ENCODE results near the gene SPANXN4.

SPANXN4 gene, protein sequence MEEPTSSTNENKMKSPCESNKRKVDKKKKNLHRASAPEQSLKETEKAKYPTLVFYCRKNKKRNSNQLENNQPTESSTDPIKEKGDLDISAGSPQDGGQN

DNA sequence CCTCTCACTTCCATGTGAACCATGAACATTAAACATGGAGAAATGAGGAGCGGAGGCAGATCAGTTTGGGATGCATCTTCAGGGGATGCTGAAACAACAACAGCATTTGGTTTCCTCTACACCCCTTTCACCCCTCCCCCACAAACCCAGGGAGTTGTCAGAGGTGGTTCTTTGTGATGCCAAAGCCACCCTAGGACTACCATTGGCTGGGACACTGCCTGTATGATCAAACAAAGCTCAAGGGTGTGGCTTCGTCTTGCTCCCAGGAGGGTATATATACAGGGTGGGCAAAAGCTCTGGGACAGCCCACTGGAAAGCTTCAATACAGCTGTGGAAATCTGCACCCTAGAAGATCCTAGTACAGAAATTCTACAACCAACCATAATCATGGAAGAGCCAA lies at the start of gene SPANXN4:
TSS of gene SPANXN4 (plus strand) at position 301 of the 400 bp plus-strand sequence. CDS start at position 388, 87 bp downstream.
- DNase-seq, result no peak

DNA sequence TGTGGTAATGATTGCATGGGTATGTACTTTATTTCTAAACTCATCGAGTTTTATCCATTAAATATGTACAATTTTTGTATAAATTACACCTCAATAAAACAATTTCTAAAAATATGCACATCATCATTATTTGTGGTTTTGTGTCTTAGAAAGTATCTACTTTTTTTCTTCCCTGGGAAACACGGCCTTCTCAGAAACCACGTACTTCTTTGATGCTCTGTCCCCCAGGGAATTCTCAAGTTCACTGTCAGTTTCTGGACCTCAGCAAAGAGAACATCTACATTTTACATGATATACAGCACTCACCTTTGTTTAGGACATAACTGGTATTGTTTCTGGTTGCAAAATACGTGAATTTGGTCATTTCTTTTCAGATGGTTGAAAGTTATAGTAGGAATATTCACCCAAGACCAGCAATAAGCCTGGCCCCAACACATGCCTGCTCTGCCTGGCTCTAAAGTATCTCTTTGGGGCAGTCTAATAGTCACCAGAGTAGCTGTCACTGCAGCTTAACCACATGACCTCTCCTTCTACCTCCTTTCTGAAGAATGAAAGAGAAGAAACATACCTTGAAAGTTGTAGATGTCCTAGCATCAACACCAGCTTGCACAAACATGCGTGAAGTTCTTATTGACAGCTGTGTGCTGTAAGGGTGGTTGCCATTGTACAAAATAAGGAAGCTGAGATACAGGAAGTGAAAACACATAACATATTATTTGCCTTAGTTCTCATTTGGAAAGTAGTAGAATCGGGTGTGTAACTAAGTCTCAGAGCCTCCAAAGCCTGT lies 48.4 kb upstream of the SPANXN4 start:
- DNase-seq, result no peak

DNA sequence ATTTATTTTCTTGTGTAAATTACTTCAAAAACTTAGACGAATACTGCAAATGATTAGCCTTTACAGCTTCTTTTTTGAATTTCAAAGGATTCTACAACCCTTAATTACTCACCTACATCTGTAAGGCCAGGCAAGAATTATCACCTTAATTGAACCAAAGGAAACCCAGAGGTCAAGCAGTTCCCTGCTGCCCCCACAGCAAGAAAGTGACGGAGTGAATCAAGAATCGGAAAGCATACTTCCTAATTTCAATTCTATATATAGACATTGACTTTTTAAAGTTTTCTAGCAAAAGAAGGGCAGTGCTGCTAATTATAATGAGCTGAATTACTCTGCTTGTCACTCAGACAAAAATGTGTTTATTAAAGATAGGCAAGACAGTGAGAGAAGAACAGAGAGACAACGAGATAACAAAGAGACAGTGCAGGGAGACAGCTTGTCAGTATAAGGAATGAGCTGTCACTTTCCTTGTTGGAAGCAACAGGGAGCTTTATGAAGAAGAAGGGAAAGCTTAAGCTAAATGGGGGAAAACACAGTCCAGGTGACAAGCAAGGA lies 47.5 kb upstream of the SPANXN4 start:
- no peak for DNase-seq

DNA sequence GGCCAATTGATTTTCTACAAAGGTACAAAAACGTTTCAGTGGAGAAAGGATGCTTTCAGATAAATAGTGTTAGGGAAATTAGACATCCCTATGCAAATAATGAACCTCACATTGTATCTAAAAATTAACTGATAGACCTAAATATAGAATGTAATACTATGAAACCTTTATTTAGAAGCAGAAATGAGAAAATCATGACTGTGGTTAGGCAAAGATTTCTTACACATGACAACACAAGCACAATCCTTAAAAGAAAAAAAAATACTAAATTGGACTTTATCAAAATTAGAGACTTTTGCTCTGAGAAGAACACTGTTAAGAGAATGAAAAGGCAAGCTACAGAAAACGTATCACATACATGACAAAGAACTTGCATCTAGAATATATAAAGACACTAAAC lies 43.0 kb upstream of the SPANXN4 start:
- DNase-seq, result no peak

DNA sequence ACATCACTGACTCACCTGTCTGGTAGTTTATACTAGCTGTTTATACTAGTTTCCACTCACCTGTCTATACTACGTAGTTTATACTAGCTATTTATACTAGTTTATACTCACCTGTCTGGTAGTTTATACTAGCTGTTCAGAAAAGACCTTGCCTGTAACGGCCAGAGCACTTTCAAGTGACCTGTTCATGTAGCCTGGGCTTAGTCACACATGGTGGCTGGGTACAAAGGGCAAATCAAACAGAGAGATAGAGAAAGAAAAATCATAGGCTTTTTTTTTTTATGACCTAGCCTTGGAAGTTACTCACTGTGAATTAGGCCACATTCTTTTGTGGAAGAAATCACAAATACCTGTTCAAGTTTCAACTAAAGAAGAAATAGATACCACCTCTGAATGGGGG lies 30.7 kb upstream of the SPANXN4 start:
- DNase-seq, result no peak

- DNase-seq, result no peak
Measured at GRCh38 chrX:142998447-142999198, 27.1 kb upstream of the SPANXN4 start.

GRCh38 chrX:142999199-142999701 lies 26.5 kb upstream of the SPANXN4 start:
- DNase-seq, result no peak

DNA sequence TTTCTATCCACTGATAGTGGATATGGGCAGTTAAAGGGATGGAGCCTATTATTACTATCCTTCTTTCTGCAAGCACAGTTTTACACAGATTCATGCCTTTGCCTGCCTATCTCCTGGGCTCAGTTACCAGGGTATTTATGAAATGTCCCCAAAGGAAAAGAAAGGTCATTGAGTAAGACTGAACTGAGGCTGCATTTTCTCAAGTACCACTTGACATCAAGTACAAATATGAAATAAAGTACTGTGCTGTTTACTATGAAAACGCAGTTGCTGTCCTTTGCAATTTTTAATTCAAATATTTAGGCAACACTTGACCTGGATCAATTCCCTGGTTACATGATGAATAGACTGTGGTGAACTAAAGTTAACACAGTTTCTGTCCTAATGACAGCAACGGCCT lies 23.5 kb upstream of the SPANXN4 start:
- DNase-seq, result no peak

DNA sequence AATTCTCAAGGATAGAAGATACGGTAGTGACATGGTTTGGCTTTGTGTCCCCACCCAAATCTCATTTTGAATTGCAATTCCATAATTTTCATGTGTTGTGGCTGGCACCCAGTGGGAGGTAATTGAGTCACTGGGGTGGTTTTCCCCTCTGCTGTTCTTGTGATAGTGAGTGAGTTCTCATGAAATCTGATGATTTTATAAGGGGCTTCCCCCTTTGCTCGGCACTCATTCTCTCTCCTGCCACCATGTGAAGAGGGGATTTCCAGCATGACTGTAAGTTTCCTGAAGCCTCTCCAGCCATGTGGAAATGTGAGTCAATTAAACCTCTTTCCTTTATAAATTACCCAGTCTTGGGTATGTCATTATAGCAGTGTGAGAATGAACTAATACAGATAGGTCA lies 8.5 kb upstream of the SPANXN4 start:
- DNase-seq, result no peak

GRCh38 chrX:143027275-143027674 lies 1.5 kb downstream of the SPANXN4 start:
- peak; percentile 28 for DNase-seq

GRCh38 chrX:143047511-143047910 lies 21.8 kb downstream of the SPANXN4 start:
- no peak for DNase-seq

DNA sequence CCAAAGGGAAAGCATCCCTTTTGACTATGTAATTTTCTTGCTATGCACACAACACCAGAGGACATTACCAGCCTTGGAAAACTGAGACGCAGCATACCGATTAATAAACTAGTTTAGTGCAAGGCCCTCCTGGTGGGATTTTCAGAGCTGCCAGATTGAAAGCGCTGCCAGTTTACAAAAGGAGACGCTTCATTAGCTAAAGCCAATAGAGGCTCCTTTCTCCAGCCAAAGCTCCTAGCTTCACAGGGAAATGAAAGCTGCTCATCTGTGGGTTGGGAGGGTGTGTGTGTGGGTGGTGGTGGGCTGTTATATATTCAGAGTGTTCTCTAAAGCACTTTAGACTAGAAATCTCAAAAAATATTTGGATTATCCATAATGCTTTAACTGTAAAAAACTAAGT lies 32.4 kb downstream of the SPANXN4 start:
- no peak for DNase-seq

- no peak for DNase-seq
Measured at GRCh38 chrX:143081231-143081630, 55.5 kb downstream of the SPANXN4 start.

DNA sequence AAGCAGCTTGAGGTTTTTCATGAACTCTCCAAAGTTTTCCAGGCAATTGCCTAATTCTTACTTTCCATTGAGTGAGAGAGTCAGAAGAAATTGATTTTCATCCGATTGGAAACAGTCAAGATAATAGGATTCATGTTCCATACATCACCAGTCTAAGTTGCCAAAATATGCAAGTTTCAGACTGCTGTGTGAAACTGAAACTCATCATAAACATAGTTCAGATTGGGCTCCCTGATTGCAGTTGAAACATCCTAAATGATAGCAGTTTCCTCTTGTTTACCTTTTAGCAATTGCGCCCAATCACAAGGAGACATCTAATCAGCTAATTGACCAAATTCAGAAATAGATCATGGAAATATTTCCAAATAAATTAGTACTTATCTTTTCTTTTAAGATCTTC lies 56.8 kb downstream of the SPANXN4 start:
- no peak for DNase-seq

Data from NCI-H187 treated with DMSO at 0.1 percent for 48 hours (cell line).